ENCODE measurements around the gene NPPB.

NPPB gene

DNA sequence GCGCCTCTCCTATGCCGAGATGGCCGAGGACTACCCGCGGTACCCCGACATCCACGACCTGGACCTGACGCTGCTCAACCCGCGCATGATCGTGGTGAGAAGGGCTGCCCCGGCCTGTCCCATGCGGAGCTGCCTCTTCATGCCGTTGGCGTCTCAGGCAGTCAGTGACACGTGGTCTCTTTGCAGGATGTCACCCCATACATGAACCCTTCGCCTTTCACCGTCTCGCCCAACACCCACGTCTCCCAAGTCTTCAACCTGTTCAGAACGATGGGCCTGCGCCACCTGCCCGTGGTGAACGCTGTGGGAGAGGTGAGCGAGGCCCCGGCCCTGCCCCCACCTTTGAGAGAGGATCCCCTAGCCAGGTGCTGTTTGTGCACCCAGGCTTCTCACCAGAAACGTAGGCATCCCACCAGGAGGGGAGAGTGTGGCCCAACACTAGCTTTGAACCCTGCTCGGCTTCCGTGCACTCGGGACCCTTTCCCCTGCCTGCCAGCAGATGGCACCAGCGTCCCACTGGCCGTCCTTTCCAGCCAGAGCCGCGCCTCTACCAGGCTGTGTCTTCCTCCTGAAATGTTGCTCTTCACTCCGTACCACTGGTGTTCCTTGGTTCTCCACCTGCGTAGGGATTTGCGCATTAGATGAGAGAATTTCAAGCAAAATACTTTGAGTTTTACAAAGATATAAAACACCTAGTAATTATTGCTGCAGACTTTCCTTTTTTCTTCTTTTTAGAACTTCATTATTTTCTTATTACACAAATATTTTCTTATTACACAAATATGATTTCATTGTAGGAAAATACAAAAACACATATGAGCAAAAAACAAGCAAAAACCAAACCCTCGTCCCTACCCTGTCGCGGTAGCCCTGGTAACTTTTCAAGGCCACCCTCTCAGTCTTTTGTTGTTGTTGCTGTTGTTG lies 20.1 kb downstream of the NPPB start:
- no peaks in the 10 kb centered on the region for H3K27me3 ChIP-seq (replicated peaks)
- H3K4me3 ChIP-seq (ENCODE audit: low read depth, low read length), result no peak overlapping the region
- H3K27ac ChIP-seq, result no peak overlapping the region
- peak; percentile 100 for TF ChIP-seq CTCF (IDR thresholded peaks at IDR 0.05; ENCODE audit: low read depth, low read length, missing control alignments)
- peak; percentile 31 for DNase-seq
- peaks cover 84% of the 10 kb centered on the region for H3K36me3 ChIP-seq (replicated peaks)
- in situ Hi-C loops (cut with HindIII; ENCODE audit: low pct_ligation_motif_present, low sequenced_read_pairs), result no loop called here

DNA sequence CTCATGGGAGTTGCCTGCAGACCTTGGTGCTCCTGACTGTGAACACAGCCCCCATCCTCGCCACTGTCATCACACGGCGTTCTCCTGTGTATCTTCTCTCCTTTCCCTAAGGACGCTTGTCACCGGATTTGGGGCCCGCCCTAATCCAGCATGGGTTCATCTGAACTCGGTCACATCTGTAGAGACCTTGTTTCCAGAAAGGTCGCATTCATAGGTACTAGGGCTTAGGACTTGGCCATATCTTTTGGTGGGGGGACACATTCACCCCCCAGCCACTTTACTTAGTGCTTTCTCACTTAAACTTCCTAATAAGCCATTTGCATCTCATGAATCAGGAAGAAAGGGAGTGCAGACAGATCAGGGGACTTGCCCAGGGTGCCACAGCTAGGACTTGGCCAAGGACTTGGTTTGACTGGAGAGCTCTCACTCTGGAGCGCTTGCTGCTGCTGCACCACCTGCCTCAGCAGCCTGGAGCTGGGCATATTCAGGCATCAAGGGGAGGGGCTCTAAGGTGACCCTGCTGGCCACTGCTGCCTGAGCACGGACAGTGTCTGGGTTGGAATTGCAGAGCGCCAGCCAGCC lies 20.9 kb downstream of the NPPB start:
- no peak for DNase-seq
- TF ChIP-seq CTCF (IDR thresholded peaks at IDR 0.05; ENCODE audit: low read depth, low read length, missing control alignments), result no peak
- Histone ChIP-seq H3K27ac (no peak overlapping the region), H3K36me3 (replicated peaks) (peaks cover 91% of the 10 kb centered on the region), H3K27me3 (replicated peaks) (no peaks in the 10 kb centered on the region), H3K4me3 (ENCODE audit: low read depth, low read length) (no peak overlapping the region)
- in situ Hi-C loops (cut with HindIII; ENCODE audit: low pct_ligation_motif_present, low sequenced_read_pairs), result no loop called here

GRCh38 chr1:11836955-11837766 lies 21.6 kb downstream of the NPPB start:
- no peaks in the 10 kb centered on the region for H3K27me3 ChIP-seq (replicated peaks)
- H3K36me3 ChIP-seq (replicated peaks), result peaks cover 85% of the 10 kb centered on the region
- in situ Hi-C loops (cut with HindIII; ENCODE audit: low pct_ligation_motif_present, low sequenced_read_pairs), result no loop called here
- DNase-seq, result no peak
- TF ChIP-seq CTCF (IDR thresholded peaks at IDR 0.05; ENCODE audit: low read depth, low read length, missing control alignments), result no peak
- H3K4me3 ChIP-seq (ENCODE audit: low read depth, low read length), result no peak overlapping the region
- no peak overlapping the region for H3K27ac ChIP-seq

DNA sequence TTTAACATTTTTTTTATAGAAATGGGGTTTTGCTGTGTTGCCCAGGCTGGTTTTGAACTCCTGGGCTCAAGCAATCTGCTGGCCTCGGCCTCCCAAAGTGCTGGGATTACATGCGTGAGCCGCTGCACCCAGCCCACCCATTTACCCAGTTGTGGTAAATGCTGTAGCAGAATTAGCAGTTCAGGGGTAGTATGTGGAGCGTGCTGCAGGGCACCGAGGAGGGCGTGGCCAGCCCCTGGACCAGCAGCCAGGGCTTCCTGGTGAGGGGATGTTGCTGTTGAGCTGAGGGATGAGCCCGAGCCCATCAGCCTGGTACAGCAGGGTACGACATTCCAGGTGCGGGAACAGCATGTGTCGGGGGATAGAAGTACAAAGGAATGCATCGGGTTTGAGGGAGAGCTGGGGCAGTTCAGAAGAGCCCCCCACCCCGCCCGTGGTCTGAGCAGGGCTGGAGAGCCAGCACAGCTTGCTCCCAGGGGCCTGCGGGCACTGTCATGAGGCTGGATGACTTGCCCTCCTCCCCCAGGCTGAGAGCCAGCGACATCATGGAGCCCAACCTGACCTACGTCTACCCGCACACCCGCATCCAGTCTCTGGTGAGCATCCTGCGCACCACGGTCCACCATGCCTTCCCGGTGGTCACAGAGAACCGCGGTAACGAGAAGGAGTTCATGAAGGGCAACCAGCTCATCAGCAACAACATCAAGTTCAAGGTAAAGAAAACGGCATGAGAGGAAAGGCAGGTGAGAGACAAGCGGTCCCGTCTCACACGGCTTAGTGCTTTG lies 23.1 kb downstream of the NPPB start:
- Histone ChIP-seq H3K27me3 (replicated peaks) (no peaks in the 10 kb centered on the region), H3K36me3 (replicated peaks) (peaks cover 85% of the 10 kb centered on the region), H3K27ac (no peak overlapping the region), H3K4me3 (ENCODE audit: low read depth, low read length) (no peak overlapping the region)
- in situ Hi-C loops (cut with HindIII; ENCODE audit: low pct_ligation_motif_present, low sequenced_read_pairs), result no loop called here
- no peak for DNase-seq
- TF ChIP-seq CTCF (IDR thresholded peaks at IDR 0.05; ENCODE audit: low read depth, low read length, missing control alignments), result no peak

- H3K36me3 ChIP-seq (replicated peaks), result peaks cover 79% of the 10 kb centered on the region
- TF ChIP-seq CTCF (IDR thresholded peaks at IDR 0.05; ENCODE audit: low read depth, low read length, missing control alignments), result no peak
Measured at GRCh38 chr1:11833900-11834299, 24.8 kb downstream of the NPPB start.

More at GRCh38 chr1:11833900-11834299, 24.8 kb downstream of the NPPB start:
- no peak overlapping the region for H3K27ac ChIP-seq
- in situ Hi-C loops (cut with HindIII; ENCODE audit: low pct_ligation_motif_present, low sequenced_read_pairs), result no loop called here
- no peak overlapping the region for H3K4me3 ChIP-seq (ENCODE audit: low read depth, low read length)
- no peaks in the 10 kb centered on the region for H3K27me3 ChIP-seq (replicated peaks)
- no peak for DNase-seq

Data from brain microvascular endothelial cell (primary cell).